MM.1S (cell line): ENCODE data around the gene YIPF4.
"Not testable (repeated sequence)": the region's sequence is repeated elsewhere in the genome, so short reads cannot be mapped to it uniquely, and the experiment has no call there.

ENCODE experiments used
- DNase-seq: peaks from one replicate; pipeline ENCODE4 v3.0.0-alpha.2; 2015
- H2AFZ ChIP-seq: fragments of 300-600 bp; sonication (generic); 2 replicates; pipeline ENCODE4 v1.6.0; 2016; ENCODE audit warnings: antibody characterized with exemption, low read length
- H3F3A ChIP-seq: fragments of 300-600 bp; sonication (generic); 2 replicates; pipeline ENCODE4 v1.6.1; 2016; ENCODE audit warnings: mild to moderate bottlenecking, antibody characterized with exemption, low read length, moderate library complexity, mixed read lengths; ENCODE audit not compliant: insufficient read depth
- H3K27ac ChIP-seq: fragments of 300-600 bp; sonication (generic); 2 replicates; pipeline ENCODE4 v1.5.1; 2016; ENCODE audit warnings: mild to moderate bottlenecking, low read length
- H3K27me3 ChIP-seq: fragments of 300-600 bp; sonication (generic); replicated peaks from 2 replicates; pipeline ENCODE4 v1.6.0; 2016; ENCODE audit warnings: low read length; ENCODE audit not compliant: insufficient read depth
- H3K36me3 ChIP-seq: fragments of 300-600 bp; sonication (generic); replicated peaks from 2 replicates; pipeline ENCODE4 v1.6.1; 2016; ENCODE audit warnings: mild to moderate bottlenecking, low read length, mixed read lengths; ENCODE audit not compliant: insufficient read depth
- H3K4me1 ChIP-seq: fragments of 300-600 bp; sonication (generic); 2 replicates; pipeline ENCODE4 v1.6.1; 2016; ENCODE audit warnings: low read length, mixed read lengths
- H3K4me2 ChIP-seq: fragments of 300-600 bp; sonication (generic); 2 replicates; pipeline ENCODE4 v1.6.0; 2016; ENCODE audit warnings: low read depth, low read length
- H3K4me3 ChIP-seq: fragments of 300-600 bp; sonication (generic); 2 replicates; pipeline ENCODE4 v1.5.1; 2016; ENCODE audit warnings: low read length, mixed read lengths
- H3K79me2 ChIP-seq: fragments of 300-600 bp; sonication (generic); 2 replicates; pipeline ENCODE4 v1.6.1; 2016; ENCODE audit warnings: mixed run types, low read length, mixed read lengths
- H3K9ac ChIP-seq: fragments of 300-600 bp; sonication (generic); 2 replicates; pipeline ENCODE4 v1.6.1; 2016; ENCODE audit warnings: low read length, mixed read lengths
- H3K9me2 ChIP-seq: fragments of 300-600 bp; sonication (generic); replicated peaks from 2 replicates; pipeline ENCODE4 v1.6.1; 2016; ENCODE audit warnings: mild to moderate bottlenecking, low read length, mixed read lengths; ENCODE audit not compliant: insufficient read depth
- H3K9me3 ChIP-seq: fragments of 300-600 bp; sonication (generic); replicated peaks from 2 replicates; pipeline ENCODE4 v1.6.1; 2016; ENCODE audit warnings: mild to moderate bottlenecking, low read length, mixed read lengths; ENCODE audit not compliant: insufficient read depth
- H4K20me1 ChIP-seq: fragments of 300-600 bp; sonication (generic); 2 replicates; pipeline ENCODE4 v1.6.1; 2016; ENCODE audit warnings: mild to moderate bottlenecking, low read length, moderate library complexity, mixed read lengths; ENCODE audit not compliant: insufficient read depth
- EZH2 ChIP-seq: fragments of 300-600 bp; sonication (generic); optimal IDR thresholded peaks from 2 replicates; pipeline ENCODE3; 2017; ENCODE audit warnings: low read depth, mild to moderate bottlenecking, antibody characterized with exemption, low read length, mixed read lengths
- EZH2phosphoT487 ChIP-seq: fragments of 300-600 bp; sonication (generic); IDR thresholded peaks from 2 replicates; pipeline ENCODE4 v1.6.1; 2018; ENCODE audit warnings: antibody characterized with exemption, low read length
- TF ChIP-seq, protein P1 (sequence below): fragments of 300-600 bp; sonication (generic); IDR thresholded peaks from 2 replicates; pipeline ENCODE4 v1.5.1; 2016; ENCODE audit warnings: antibody characterized with exemption, low read length, mixed read lengths

The YIPF4 gene

DNA sequence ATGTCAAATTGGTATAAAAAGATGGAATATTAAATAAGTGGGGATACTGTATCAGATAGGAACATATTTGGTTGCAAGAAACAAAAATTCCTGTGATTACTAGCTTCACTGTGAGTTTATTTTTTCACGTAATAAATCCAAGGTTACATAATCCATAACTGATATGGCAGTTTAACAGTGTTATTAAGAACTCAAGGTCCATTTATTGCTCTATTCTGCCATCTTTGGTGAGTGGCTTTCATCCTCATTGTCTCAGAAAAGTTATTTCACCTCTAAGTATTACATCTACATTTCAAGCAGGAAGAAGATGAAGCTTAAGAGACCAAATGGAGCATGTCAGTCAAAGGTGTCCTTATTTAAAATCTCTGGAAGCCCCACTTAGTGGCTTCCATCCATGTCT, 37.2 kb downstream of the YIPF4 start:
- no peaks in the 10 kb centered on the region for H3K9me3 ChIP-seq
- H3K4me2 ChIP-seq, result no peak overlapping the region
- no peak for DNase-seq
- H4K20me1 ChIP-seq, result no peaks in the 10 kb centered on the region
- H3K9ac ChIP-seq, result no peak overlapping the region
- no peaks in the 10 kb centered on the region for H3K9me2 ChIP-seq
- TF ChIP-seq EZH2 (no peak), EZH2phosphoT487 (no peak)
- TF ChIP-seq, protein P1, sequence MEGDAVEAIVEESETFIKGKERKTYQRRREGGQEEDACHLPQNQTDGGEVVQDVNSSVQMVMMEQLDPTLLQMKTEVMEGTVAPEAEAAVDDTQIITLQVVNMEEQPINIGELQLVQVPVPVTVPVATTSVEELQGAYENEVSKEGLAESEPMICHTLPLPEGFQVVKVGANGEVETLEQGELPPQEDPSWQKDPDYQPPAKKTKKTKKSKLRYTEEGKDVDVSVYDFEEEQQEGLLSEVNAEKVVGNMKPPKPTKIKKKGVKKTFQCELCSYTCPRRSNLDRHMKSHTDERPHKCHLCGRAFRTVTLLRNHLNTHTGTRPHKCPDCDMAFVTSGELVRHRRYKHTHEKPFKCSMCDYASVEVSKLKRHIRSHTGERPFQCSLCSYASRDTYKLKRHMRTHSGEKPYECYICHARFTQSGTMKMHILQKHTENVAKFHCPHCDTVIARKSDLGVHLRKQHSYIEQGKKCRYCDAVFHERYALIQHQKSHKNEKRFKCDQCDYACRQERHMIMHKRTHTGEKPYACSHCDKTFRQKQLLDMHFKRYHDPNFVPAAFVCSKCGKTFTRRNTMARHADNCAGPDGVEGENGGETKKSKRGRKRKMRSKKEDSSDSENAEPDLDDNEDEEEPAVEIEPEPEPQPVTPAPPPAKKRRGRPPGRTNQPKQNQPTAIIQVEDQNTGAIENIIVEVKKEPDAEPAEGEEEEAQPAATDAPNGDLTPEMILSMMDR, result no peak
- no peak overlapping the region for H3K27ac ChIP-seq
- H2AFZ ChIP-seq, result no peak overlapping the region
- H3F3A ChIP-seq, result no peaks in the 10 kb centered on the region
- no peaks in the 10 kb centered on the region for H3K4me1 ChIP-seq
- no peaks in the 10 kb centered on the region for H3K79me2 ChIP-seq
- H3K36me3 ChIP-seq, result no peaks in the 10 kb centered on the region
- H3K4me3 ChIP-seq, result no peak overlapping the region
- no peaks in the 10 kb centered on the region for H3K27me3 ChIP-seq

DNA sequence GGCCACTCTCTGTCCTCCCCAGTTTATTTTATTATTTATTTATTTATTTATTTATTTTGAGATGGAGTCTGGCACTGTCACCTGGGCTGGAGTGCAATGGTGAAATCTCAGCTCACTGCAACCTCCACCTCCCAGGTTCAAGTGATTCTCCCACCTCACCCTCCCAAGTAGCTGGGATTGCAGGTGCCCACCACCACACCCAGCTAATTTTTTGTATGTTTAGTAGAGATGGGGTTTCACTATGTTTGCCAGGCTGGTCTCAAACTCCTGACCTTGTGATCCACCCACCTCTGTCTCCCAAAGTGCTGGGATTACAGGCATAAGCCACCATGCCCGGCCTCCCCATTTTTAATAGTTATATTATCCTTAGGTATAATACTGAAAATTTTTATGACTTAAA, 51.0 kb downstream of the YIPF4 start:
- H3K9ac ChIP-seq, H3K4me2 ChIP-seq, H4K20me1 ChIP-seq, H3K36me3 ChIP-seq, H3K4me1 ChIP-seq, H3K79me2 ChIP-seq, H3K9me2 ChIP-seq, H3F3A ChIP-seq, H3K27ac ChIP-seq, H2AFZ ChIP-seq, H3K4me3 ChIP-seq, H3K9me3 ChIP-seq, H3K27me3 ChIP-seq, DNase-seq: not testable (repeated sequence)

DNA sequence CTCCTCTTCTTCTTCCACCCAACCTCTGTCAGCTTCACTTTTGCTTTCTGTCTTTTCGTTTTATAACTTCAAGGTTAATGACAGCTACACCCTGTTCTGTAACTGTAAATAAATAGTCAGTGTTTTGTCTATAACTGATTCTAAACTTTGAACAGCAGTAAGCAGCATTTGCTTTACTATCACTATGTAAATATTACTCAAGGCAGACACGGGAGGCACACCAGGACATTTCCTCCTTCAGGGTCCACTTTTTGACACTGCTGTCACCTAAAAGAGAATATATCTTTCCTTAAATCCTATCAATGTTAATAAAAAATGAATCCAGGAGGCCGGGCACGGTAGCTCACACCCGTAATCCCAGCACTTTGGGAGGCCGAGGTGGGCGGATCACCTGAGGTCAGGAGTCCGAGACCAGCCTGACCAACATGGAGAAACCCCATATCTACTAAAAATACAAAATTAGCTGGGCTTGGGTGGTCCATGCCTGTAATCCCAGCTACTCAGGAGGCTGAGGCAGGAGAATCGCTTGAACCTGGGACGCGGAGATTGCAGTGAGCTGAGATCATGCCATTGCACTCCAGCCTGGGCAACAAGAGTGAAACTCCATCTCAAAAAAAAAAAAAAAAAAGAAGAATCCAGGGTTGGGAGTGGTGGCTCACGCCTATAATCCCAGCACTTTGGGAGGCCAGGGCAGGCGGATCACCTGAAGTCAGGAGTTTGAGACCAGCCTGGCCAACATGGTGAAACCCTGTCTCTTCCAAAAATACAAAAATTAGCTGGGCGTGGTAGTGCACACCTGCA, 51.7 kb downstream of the YIPF4 start:
- not testable (repeated sequence) for H3K27ac ChIP-seq

DNA sequence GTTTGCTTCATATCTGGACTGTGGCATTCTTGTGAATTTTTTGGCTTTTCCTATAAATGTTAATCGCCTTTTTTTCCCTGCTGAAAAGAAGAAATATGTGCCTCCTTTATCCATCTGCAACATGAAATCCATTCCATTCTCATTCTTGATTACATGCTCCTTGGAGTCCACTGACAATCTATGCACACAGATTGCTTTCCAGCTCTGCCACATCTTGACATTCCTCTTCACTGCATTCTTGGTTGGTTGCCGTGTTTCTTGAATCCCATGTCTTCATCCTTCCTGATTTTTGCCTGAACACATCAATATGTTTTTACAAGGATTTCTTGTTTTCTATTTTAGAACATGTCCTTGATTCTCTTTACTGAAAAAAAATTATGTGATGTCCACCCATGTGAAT, 52.4 kb downstream of the YIPF4 start:
- Histone ChIP-seq H3K9ac (no peak overlapping the region), H3K9me3 (no peaks in the 10 kb centered on the region), H2AFZ (no peak overlapping the region), H3K27ac (no peak overlapping the region), H3K9me2 (no peaks in the 10 kb centered on the region), H4K20me1 (no peaks in the 10 kb centered on the region), H3F3A (no peaks in the 10 kb centered on the region), H3K4me3 (no peak overlapping the region), H3K4me2 (no peak overlapping the region), H3K4me1 (no peaks in the 10 kb centered on the region), H3K36me3 (no peaks in the 10 kb centered on the region), H3K79me2 (no peaks in the 10 kb centered on the region), H3K27me3 (no peaks in the 10 kb centered on the region)
- DNase-seq, result no peak
- TF ChIP-seq, protein P1, result no peak
- TF ChIP-seq EZH2phosphoT487, result no peak
- no peak for TF ChIP-seq EZH2

More for the DNA sequence above, 51.7 kb downstream of the YIPF4 start:
- not testable (repeated sequence) for H3K79me2 ChIP-seq, H4K20me1 ChIP-seq, H2AFZ ChIP-seq, DNase-seq, H3K9me3 ChIP-seq, H3F3A ChIP-seq, H3K9me2 ChIP-seq, H3K4me1 ChIP-seq, H3K36me3 ChIP-seq, H3K4me3 ChIP-seq, H3K27me3 ChIP-seq, H3K9ac ChIP-seq, H3K4me2 ChIP-seq
